Embryonic facial prominence (tissue), 1 donor: Measurements from ENCODE around the gene CFAP65.
A peak's percentile ranks its signal among the peaks of the same experiment; 100 is the strongest.

Experiments used
- DNase-seq: peaks from one replicate; pipeline ENCODE4 v3.0.0-alpha.2; 2016; ENCODE audit errors: extremely low spot score

The CFAP65 gene

GRCh38 chr2:218963601-218964000 is 77.7 kb downstream of the CFAP65 start:
- no peak for DNase-seq

GRCh38 chr2:218962859-218963492 is 78.3 kb downstream of the CFAP65 start:
- DNase-seq = no peak

GRCh38 chr2:218961651-218962570 is 79.4 kb downstream of the CFAP65 start:
- DNase-seq = no peak

- no peak for DNase-seq
These were observed 80.1 kb downstream of the CFAP65 start for GRCh38 chr2:218961229-218961628.

- no peak for DNase-seq
These were observed 80.8 kb downstream of the CFAP65 start for GRCh38 chr2:218960309-218961165.

GRCh38 chr2:218959761-218960308 is 81.5 kb downstream of the CFAP65 start:
- no peak for DNase-seq

GRCh38 chr2:218959141-218959731 is 82.1 kb downstream of the CFAP65 start, which contains the start of gene CDK5R2:
CDK5R2 (plus strand) TSS chr2:218959666; CDS start chr2:218959821, 155 bp downstream.
- DNase-seq = peak; percentile 74

GRCh38 chr2:218958276-218958675 is 83.0 kb downstream of the CFAP65 start:
- no peak for DNase-seq

GRCh38 chr2:218957671-218958070 is 83.6 kb downstream of the CFAP65 start:
- no peak for DNase-seq

- no peak for DNase-seq
These were observed 85.3 kb downstream of the CFAP65 start for GRCh38 chr2:218956039-218956438.

- no peak for DNase-seq
These were observed 86.6 kb downstream of the CFAP65 start for GRCh38 chr2:218954541-218955300.

- DNase-seq = no peak
These were observed 87.9 kb downstream of the CFAP65 start for GRCh38 chr2:218953366-218953954.
